Astrocyte of the spinal cord (primary cell): ENCODE measurements around the gene BAZ1A.
A peak's percentile ranks its signal among the peaks of the same experiment; 100 is the strongest.

Source experiments
- DNase-seq: peaks from one replicate; pipeline ENCODE4 v3.0.0; 2011; ENCODE audit warnings: low read depth, low spot score
- H3K4me3 ChIP-seq: 2 replicates; pipeline ENCODE4 v1.5.1; 2011; ENCODE audit warnings: low read depth, mild to moderate bottlenecking, low read length, moderate library complexity
- in situ Hi-C: cut with HindIII; loops from 2 replicates; pipeline ENCODE4 v1.10.0; 2017; ENCODE audit warnings: low sequenced_read_pairs
- TF ChIP-seq, protein P1 (sequence below): IDR thresholded peaks from 2 replicates; pipeline ENCODE4 v1.5.1; 2012; ENCODE audit warnings: low read depth, mild to moderate bottlenecking, low read length, inconsistent platforms

Gene BAZ1A

DNA sequence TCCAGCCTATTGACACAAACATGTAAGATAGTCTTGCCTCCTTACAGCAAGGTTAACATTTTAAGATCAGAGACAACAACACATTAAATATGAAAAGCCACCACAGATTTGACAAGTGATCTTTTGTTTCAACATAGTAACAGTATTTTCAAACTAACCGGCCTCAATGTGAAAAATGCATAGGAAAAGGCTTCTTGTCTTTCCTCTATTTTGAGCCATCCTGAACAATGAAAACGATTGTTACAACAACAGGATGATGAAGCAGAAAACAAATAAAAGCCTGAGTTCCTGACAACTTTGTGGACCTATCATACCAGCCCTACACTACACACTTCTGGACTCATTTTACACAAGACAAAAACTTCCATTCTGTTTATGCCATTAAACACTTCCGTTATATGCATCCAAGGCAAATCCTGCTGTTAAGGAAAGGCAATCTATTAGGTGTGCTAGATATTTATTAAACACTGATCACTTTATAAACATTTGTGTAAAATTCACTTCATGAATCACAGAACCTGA is 37.3 kb downstream of the BAZ1A start:
- in situ Hi-C loops, result no loop called here
- no peak overlapping the region for H3K4me3 ChIP-seq
- DNase-seq, result no peak
- TF ChIP-seq, protein P1, sequence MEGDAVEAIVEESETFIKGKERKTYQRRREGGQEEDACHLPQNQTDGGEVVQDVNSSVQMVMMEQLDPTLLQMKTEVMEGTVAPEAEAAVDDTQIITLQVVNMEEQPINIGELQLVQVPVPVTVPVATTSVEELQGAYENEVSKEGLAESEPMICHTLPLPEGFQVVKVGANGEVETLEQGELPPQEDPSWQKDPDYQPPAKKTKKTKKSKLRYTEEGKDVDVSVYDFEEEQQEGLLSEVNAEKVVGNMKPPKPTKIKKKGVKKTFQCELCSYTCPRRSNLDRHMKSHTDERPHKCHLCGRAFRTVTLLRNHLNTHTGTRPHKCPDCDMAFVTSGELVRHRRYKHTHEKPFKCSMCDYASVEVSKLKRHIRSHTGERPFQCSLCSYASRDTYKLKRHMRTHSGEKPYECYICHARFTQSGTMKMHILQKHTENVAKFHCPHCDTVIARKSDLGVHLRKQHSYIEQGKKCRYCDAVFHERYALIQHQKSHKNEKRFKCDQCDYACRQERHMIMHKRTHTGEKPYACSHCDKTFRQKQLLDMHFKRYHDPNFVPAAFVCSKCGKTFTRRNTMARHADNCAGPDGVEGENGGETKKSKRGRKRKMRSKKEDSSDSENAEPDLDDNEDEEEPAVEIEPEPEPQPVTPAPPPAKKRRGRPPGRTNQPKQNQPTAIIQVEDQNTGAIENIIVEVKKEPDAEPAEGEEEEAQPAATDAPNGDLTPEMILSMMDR, result no peak

DNA sequence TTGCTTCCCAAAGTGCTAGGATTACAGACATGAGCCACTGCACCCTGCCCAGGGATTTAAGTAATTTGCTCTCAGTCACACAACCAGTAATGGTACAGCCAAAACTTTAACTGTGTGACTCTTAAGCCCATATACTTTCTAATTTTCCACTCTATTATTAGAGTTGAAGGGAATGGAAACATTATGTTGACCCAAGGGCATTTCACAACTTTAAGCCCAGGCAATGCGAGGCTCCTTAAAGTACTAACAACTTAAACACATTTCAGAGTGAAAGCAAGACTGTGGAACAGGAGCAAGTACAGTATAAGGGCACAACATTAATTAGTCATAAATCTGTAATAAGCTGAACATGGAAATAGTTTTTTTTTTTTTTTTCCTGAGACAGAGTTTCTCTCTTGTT is 39.8 kb downstream of the BAZ1A start:
- DNase-seq, result no peak
- in situ Hi-C loops, result no loop called here
- TF ChIP-seq, protein P1, result no peak
- H3K4me3 ChIP-seq, result no peak overlapping the region

DNA sequence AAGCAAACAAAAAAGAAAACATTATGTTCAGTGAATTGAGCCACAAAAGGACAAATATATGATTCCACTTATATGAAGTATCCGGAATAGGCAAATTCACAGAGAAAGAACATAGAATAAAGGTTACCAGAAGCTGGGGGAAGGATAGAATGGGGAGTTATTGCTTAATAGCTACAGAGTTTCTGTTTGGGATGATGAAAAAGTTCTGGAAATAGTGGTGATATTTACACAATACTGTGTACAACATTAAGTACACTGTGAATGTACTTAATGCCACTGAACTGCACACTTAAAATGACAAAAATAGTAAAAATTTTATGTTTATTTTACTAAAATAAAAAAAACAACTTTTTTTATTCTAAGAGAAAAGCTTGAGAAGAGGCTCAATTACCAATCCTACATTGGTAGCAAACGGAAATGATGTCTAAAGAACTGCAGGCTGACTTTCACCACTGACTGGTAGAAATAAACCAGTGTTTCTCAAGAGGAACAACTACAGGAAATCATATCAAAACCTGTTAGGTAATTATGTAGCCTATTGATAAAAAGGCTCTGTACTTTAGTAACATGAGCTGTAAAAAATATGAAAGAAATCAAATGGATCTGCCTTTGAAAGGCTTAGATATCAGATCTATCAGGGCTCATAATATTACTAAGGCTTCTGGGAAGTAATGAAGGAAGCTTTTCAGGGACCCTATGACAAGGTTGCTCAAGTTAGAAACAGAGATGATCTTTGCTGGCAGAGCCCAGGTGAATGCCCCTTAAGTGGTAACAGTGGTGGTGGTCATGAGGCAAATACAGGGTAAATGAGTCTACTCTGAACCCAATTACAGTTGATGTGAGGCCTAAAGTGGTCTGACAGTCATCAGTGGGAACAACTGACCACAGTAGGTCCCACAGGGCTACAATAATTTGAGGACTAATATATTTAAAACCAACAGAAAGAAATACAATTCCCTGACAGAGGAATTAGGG is 41.3 kb downstream of the BAZ1A start:
- DNase-seq, result no peak
- TF ChIP-seq, protein P1, result no peak
- in situ Hi-C loops, result no loop called here
- H3K4me3 ChIP-seq, result no peak overlapping the region

DNA sequence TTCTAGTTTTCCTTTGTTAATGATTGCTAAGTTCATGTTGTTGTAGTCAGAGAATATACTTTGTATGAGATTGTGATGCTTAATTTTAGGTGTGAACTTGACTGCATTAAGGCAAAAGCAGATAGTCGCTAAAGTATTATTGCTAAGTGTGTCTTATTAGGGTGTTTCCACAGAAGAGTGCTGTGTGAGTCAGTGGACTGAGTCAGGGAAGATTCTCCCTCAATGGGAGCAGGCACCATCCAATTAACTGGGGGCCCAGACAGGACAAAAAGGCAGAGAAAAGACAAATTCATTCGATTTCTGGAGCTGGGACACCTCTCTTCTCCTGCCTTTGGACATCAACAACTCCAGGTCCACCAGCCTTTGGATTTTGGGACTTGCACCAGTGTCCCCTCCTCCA is 48.5 kb downstream of the BAZ1A start:
- H3K4me3 ChIP-seq, result no peak overlapping the region
- TF ChIP-seq, protein P1, result no peak
- DNase-seq, result peak; percentile 18
- in situ Hi-C loops, result no loop called here

DNA sequence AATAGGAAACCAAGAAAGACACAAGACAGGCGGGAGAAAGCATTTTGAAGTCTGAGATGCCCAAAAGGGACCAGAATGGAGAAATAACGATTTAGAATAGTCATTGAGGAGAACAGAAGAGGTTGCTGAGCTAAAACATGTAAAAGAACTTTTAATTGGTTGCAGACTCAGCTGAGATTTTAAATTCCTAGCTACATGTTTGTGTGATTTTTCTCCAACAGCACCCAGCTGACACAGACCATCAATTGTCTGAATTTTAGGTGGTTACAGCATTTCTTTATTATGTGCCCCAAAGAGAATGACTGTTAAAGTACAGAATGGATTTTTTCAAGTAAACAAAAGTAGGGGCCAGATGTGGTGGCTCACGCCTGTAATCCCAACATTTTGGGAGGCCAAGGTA is 50.3 kb downstream of the BAZ1A start:
- in situ Hi-C loops, result no loop called here
- no peak for DNase-seq
- H3K4me3 ChIP-seq, result no peak overlapping the region
- TF ChIP-seq, protein P1, result no peak

DNA sequence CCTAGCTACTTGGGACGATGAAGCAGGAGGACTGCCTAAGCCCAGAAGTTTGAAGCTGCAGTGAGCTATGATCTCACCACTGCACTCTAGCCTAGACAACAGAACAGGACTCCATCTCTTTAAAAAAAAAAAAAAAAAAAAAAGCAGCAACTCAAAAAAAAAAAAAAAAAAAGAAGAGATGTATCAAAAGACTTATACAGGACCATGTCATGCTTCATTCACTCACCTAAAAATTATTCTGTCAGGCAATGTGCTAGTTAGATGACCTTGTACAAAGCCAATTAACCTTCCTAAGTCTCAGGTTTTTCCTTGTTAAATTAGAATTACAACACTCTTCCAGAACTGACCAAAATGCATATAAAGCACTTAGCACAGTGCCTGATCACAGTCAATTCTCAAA is 50.9 kb downstream of the BAZ1A start:
- in situ Hi-C loops, result no loop called here
- no peak overlapping the region for H3K4me3 ChIP-seq
- TF ChIP-seq, protein P1, result no peak
- no peak for DNase-seq
